ENCODE data around the gene ANKZF1.
"Not testable (repeated sequence)": the region's sequence is repeated elsewhere in the genome, so short reads cannot be mapped to it uniquely, and the experiment has no call there.

The ANKZF1 gene, protein sequence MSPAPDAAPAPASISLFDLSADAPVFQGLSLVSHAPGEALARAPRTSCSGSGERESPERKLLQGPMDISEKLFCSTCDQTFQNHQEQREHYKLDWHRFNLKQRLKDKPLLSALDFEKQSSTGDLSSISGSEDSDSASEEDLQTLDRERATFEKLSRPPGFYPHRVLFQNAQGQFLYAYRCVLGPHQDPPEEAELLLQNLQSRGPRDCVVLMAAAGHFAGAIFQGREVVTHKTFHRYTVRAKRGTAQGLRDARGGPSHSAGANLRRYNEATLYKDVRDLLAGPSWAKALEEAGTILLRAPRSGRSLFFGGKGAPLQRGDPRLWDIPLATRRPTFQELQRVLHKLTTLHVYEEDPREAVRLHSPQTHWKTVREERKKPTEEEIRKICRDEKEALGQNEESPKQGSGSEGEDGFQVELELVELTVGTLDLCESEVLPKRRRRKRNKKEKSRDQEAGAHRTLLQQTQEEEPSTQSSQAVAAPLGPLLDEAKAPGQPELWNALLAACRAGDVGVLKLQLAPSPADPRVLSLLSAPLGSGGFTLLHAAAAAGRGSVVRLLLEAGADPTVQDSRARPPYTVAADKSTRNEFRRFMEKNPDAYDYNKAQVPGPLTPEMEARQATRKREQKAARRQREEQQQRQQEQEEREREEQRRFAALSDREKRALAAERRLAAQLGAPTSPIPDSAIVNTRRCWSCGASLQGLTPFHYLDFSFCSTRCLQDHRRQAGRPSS

DNA sequence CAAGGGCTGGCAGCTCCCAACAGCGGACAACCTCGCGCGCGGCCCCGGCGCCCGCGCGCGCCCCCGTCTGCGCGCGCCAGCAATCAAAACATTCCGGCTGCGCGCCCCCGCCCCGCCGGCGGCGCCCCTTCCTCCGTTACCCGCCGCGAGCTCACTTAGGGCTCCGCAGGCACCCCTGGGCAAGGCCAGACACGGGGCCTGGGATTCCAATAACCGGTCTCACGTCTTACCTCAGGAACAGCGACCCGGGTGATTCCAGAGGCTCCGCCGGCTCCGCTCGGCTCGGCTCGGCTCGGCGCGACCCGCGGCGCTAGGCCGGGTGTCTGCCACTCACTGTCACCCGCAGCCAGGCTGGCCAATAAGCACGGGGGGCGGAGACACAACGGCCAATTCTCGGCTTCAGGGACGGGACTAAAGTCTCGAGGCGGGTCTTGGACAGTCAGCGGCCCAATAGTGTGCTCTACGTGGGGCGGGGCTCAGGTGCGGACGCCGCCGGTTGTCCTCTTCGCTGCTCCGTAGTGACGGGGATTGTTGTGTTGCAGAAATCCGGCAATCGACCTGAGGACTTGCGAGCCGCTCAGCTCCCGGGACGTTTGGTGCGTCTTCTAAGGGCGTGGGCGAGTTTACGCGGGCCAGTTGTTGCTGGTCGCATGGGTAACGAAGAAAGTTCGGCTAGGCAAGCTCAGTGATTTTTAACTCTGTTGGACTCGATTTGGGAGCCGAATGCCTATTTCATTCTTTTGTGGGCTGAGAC is at the start of gene ANKZF1, which contains the start of gene ATG9A:
TSS of gene ANKZF1 (plus strand) at position 502 of the 754 bp plus-strand sequence. CDS start 452 bp downstream, outside the sequence.
TSS of gene ATG9A (minus strand) at position 332 of the 754 bp plus-strand sequence. CDS start 1,612 bp downstream, outside the sequence.
- peak; percentile 97 for DNase-seq

DNA sequence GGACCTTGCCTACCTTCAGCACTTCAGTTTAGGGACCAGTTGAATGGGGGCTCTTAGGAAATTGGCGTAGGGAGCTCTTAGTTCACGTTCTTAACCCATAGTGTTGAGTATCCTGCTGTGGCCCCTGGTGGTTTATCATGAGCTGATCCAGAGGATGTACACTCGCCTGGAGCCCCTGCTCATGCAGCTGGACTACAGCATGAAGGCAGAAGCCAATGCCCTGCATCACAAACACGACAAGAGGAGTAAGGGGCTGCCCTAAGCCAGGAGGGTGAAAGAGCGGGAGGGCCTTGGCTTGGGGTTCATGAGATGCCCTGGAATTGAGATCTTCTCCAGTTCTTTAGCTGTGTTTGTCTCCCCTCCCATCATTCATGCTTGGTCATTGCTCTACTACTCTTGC is 48.6 kb upstream of the ANKZF1 start:
- DNase-seq, result no peak

DNA sequence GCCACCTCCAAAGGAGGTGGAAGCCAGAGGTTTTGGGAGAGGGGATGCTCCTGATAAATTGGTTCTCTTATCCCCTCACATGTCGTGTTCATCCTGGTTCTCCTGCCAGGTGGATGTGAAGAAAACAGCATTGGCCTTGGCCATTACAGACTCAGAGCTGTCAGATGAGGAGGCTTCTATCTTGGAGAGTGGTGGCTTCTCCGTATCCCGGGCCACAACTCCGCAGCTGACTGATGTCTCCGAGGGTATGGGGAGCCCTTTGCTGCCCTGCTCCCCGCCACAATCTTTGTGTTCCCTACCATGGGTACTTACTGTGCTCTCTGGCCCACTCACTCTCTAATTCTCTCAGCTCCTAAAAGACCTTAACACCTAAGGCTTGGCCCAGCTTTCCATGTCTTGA is 48.1 kb upstream of the ANKZF1 start:
- no peak for DNase-seq

DNA sequence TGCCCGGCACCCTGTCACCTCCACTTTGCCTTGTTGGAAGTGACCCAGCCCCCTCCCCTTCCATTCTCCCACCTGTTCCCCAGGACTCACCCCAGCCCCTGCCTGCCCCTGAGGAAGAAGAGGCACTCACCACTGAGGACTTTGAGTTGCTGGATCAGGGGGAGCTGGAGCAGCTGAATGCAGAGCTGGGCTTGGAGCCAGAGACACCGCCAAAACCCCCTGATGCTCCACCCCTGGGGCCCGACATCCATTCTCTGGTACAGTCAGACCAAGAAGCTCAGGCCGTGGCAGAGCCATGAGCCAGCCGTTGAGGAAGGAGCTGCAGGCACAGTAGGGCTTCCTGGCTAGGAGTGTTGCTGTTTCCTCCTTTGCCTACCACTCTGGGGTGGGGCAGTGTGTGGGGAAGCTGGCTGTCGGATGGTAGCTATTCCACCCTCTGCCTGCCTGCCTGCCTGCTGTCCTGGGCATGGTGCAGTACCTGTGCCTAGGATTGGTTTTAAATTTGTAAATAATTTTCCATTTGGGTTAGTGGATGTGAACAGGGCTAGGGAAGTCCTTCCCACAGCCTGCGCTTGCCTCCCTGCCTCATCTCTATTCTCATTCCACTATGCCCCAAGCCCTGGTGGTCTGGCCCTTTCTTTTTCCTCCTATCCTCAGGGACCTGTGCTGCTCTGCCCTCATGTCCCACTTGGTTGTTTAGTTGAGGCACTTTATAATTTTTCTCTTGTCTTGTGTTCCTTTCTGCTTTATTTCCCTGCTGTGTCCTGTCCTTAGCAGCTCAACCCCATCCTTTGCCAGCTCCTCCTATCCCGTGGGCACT is 47.1 kb upstream of the ANKZF1 start:
- DNase-seq, result no peak

DNA sequence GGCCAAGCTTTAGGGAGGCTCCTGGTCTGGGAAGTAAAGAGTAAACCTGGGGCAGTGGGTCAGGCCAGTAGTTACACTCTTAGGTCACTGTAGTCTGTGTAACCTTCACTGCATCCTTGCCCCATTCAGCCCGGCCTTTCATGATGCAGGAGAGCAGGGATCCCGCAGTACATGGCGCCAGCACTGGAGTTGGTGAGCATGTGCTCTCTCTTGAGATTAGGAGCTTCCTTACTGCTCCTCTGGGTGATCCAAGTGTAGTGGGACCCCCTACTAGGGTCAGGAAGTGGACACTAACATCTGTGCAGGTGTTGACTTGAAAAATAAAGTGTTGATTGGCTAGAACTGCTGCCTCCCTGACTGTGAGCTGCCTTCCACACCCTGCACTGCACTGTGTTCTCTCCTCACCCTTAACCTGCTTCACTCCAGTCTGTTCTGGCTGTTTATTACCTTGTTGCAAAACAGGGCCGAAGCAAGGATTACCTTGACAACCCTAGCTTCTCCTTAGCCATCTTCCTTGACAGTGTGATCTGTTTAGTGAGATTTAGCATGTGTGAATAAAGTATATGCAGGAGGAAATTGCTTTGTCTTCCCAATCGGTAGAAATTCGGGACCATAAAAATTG is 46.3 kb upstream of the ANKZF1 start:
- no peak for DNase-seq

DNA sequence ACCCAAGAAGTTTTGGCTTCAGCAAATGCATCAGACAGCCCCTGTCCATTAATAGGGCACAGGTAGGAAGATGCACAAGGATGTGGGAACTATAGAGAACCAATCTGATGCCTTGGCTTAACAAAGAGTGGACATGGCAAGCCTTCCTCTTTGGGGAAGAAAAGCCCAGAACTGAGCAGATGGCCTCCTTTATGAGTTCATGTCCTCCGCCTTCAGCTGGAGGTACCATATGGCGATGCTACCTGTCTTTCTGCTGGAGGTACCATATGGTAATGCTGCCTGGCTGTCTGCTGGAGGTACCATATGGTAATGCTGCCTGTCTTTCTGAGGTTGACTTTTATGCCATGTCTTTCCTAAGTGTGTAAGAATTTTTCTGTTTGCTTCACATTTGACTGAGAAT is 45.5 kb upstream of the ANKZF1 start:
- no peak for DNase-seq

DNA sequence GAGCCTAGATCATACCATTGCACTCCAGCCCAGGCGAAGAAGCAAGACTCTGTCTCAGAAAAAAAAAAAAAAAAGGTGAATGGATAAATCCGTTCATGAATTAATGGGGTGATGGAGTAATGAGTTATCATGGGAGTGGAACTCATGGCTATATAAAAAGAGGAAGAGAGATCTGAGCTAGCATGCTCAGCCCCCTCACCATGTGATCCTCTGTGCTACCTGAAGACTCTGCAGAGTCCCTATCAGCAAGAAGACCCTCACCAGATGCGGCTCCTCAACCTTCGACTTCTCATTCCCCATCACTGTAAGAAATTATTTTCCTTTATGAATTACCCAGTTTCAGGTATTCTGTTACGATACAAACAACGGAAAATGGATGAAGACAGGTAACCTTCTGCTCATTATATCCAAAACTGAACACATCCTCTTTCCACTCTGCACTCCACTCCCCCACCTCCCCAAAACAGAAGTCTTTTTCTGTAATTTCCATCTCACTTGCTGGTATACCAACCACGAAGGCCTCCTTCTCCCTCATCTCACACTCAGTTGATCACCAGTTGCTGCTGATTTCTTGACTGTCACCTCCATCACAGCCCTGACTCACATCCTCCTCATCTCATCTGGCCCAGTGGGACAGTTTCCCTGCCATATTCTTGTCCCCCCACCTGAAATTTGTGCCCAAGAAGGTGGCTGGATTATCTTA is 42.7 kb upstream of the ANKZF1 start:
- no peak for DNase-seq

DNA sequence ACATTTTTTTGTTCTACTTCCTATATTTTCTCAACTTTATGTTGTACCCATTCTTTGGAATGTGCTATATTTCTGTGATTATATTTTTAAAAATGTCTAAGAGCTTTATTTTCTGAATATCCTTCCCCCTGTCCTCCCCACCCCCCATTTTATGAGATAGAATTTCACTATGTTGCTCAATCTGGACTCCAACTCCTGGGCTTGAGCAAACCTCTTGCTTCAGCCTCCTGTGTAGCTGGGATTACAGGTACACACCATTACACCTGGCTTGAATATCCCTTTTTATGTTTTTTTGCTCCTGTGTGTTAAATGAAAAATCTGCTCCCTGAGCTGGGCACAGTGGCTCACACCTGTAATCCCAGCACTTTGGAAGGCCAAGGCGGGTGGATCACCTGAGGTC is 32.2 kb upstream of the ANKZF1 start:
- no peak for DNase-seq

DNA sequence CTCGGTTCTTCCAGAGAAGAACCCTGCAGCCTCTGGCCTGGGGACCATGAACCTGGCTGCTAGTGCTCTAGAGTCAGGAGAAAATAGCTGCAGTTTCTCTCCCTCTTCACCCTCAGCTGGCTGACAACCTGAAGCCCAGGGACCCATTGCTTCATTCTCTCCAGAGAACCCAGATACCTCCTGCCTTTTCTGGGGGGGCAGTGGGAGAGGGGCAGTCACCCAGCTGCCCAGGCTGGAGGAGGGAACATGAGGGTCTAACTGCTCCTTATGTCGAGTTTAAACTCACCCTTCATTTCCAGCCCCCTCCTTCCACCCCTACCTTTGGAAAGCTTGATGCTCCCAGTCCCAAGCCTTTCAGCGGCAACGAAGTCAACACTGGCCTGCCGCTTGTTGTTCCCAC is 30.6 kb upstream of the ANKZF1 start:
- no peak for DNase-seq

DNA sequence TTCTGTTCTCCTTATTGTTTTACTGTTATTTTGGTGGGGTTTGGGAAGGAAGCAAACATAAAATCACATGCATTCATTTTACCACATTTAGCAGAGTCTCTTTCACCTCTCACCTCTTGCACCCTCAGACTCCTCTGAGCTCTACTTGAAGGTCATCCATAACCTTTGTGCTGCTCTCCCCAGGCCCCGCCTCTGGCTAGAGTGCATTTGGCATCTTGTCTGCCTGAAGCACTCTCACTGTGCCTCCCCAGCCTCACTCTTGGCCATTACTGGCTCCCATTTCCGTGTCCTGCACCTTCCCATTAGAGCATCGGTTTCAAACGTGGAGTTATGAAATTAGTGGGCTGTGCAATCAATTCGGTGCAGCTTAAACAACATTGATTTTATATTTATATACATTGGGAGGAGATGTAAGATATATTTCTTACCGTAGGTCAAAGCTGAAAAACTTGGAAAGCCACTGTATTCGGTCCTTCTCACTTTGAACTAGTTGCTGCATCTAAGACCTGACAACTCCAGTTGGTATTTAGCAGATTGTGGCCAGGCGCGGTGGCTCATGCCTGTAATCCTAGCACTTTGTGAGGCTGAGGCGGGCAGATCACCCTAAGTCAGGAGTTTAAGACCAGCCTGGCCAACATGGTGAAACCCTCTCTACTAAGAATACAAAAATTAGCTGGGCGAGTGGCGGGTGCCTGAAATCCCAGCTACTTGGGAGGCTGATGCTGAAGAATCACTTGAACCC is 30.0 kb upstream of the ANKZF1 start:
- DNase-seq, result no peak

DNA sequence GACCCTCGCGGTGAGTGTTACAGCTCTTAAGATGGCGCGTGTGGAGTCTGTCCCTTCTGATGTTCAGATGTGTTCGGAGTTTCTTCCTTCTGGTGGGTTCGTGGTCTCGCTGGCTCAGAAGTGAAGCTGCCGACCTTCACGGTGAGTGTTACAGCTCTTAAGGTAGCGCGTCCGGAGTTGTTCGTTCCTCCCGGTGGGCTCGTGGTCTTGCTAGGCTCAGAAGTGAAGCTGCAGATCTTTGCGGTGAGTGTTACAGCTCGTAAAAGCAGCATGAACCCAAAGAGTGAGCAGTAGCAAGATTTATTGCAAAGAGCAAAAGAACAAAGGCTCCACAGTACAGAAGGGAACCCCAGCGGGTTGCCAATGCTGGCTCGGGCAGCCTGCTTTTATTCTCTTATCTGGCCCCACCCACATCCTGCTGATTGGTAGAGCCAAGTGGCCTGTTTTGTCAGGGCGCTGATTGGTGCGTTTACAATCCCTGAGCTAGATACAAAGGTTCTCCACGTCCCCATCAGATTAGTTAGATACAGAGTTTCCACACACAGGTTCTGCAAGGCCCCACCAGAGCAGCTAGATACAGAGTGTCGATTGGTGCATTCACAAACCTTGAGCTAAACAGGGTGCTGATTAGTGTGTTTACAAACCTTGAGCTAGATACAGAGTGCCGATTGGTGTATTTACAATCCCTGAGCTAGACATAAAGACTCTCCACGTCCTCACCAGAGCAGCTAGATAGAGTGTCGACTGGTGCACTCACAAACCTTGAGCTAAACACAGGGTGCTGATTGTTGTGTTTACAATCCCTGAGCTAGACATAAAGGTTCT is 28.9 kb upstream of the ANKZF1 start:
- not testable (repeated sequence) for DNase-seq

DNA sequence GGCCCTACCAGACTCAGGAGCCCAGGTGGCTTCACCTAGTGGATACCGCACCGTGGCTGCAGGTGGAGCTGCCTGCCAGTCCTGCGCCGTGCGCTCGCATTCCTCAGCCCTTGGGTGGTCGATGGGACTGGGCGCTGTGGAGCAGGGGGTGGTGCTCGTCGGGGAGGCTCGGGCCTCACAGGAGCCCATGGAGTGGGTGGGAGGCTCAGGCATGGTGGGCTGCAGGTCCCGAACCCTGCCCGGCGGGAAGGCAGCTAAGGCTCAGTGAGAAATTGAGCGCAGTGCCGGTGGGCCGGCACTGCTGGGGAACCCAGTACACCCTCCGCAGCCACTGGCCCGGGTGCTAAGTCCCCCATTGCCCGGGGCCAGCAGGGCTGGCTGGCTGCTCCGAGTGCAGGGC is 28.3 kb upstream of the ANKZF1 start:
- DNase-seq, result not testable (repeated sequence)

DNA sequence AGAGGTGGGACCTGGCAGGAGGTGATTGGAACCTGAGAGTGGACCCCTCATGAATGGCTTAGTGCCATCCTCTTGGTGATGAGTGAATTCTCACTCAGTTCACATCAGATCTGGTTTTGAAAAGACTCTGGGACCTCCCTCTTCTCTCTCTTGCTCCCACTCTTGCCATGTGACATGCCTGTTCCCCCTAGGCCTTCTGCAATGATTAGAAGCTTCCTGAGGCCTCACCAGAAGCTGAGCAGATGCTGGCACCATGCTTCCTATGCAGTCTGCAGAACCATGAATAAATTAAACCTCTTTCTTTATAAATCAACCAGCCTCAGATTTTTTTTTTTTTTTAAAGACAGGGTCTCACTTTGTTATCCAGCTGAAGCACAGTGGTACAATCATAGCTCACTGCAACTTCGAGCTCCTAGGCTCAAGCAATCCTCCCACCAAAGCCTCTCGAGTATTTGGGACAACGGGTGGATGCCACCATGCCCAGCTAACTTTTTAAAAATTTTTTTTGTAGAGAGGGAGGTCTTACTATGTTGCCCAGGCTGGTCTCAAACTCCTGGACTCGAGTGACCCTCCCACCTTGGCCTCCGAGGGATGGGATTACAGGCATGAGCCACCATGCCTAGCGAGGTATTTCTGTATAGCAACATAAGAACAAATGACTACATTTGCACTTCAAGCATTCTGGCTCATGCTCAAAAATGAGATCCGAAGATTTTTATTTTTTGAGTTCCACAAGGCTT is 25.0 kb upstream of the ANKZF1 start:
- DNase-seq, result no peak

DNA sequence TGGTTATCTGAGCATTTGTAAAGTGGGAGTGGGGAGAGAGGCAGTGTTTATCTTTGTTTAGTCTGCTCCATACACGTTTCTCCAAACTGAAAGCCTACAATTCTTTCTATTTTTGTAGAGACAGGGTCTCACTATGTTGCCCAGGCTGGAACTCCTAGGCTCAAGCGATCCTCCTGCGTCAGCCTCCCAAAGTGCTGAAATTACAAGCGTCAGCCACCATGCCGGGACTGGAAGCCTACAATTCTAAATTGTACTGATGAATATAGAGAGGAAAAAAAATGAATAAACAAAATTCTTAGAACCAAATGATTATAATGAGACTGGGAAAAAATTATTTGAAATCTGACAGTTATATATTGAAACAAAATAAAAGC is 24.5 kb upstream of the ANKZF1 start:
- DNase-seq, result no peak

DNA sequence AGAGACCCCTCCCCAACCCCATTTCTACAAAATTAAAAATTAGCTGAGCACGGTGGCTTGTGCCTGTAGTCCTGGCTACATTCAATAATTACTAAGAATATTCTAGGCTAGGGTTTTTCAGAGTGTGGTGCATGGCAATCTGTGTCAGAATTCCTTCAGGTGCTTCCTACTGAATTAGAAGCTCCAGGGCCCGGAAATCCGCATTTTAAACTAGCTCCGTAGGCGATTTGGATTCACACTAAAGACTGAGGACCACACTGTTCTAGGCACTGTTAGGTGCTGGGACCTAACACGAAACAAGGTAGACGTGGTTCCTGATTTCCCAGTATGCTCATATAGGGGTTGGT is 23.7 kb upstream of the ANKZF1 start:
- DNase-seq, result no peak

DNA sequence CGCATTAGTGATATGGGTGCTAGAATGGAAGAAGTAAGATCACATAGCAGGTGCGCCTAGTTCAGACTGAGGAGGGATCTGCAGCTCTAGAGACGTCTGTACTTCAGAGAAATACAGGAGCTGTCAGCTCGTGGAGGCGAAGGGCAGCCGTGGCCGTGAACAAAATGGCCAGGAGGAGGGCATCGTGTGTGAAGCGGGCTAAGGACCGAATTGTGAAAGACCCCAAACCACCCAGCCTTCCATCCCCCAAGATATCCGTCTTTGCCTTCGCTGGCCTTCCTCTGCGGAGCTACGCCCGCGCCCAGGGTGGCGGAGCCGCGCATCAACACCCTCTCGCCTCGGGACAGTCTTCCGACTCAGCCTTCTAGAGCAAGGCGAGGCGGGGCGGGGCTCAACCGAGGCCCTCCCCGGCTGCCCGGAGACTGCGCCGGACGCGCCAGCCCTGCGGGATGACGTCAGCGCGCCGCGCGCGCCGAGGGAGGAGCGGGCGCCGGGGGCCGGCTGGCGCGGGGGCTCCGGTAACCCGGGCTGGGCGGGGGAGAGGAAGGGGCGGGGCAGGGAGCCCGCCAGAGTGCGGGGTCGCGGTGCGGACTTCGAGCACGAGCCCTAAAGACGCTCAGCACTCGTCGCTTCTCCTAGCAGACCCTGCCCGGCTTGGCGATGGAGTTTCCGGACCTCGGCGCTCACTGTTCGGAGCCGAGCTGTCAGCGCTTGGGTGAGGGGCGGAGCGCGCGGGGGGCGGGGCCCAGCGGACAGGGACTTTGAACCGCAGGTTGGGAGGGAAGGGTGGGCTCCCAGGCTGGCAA is 23.1 kb upstream of the ANKZF1 start, which contains the start of gene ZFAND2B:
TSS of gene ZFAND2B (plus strand) at position 455 of the 806 bp plus-strand sequence. CDS start at position 661, 206 bp downstream.
- peak; percentile 94 for DNase-seq

DNA sequence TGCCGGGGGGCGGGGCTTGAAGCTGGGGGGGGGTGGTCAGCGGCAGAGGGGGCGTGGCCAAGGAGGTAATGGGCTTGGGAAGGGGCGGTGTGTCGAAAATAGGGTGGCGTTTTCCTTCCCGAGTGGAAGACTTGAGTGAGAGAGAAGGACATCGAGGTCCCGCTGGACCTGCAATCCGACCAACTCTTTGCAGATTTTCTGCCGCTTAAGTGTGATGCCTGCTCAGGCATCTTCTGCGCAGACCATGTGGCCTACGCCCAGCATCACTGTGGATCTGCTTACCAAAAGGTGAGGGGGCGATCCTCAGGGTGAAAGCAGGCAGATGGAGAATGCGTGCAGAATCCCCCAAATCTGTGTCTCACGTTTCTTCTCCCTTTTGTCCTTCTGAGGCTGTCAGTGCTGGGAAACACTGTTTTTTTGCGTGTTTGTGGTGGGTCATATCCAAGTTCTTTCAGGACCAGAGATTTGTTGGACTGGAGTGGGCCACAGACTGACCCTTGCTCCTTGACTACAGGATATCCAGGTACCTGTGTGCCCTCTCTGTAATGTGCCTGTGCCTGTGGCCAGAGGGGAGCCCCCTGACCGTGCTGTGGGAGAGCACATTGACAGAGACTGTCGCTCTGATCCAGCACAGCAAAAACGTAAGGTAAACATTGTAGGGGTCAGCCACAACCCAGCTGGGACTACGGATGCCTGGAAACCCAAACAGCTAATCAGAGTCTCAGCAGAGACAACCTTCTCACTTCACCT is 22.3 kb upstream of the ANKZF1 start:
- DNase-seq, result no peak
